ENCODE measurements around the gene THAP4.

Gene THAP4

DNA sequence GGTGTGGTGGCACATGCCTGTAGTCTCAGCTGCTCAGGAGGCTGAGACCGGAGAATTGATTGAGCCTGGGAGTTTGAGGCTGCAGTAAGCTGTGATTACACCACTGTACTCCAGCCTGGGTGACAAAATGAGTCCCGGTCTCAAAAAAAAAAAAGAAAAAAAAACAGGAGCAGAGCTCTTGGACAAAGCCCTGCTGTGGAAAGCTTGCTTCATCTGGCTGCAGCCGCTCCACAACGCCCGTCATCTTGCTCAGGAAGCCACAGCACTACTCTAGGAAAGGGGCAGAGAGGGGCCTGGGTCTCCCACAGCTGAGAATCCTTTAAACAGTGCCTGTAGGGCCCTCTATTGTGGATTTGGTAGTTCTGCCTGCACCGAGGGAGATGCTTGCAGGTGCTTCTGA is 11.5 kb upstream of the THAP4 start:
- Histone ChIP-seq H3K9ac (ENCODE audit: low read length) (no peak overlapping the region), H3K4me2 (ENCODE audit: low read depth, low read length, poor library complexity, severe bottlenecking) (no peak overlapping the region), H3K9me3 (ENCODE audit: insufficient read depth, low read length) (no peaks in the 10 kb centered on the region), H3F3A (ENCODE audit: insufficient read depth) (no peaks in the 10 kb centered on the region), H3K27me3 (ENCODE audit: low read length) (no peaks in the 10 kb centered on the region), H3K9me2 (replicated peaks; ENCODE audit: insufficient read depth, low read length) (no peaks in the 10 kb centered on the region), H3K4me3 (ENCODE audit: insufficient read depth, low read length, poor library complexity, severe bottlenecking) (no peak overlapping the region), H2AFZ (ENCODE audit: low read depth, low read length, severe bottlenecking) (no peak overlapping the region), H3K79me2 (ENCODE audit: insufficient read depth, low read length) (peaks cover 80% of the 10 kb centered on the region), H3K27ac (ENCODE audit: low read depth, low read length) (no peak overlapping the region), H3K36me3 (ENCODE audit: low read length) (no peaks in the 10 kb centered on the region), H4K20me1 (ENCODE audit: low read depth, low read length) (no peaks in the 10 kb centered on the region; the same call in 1 of the 2 replicates)
- TF ChIP-seq, protein P1, sequence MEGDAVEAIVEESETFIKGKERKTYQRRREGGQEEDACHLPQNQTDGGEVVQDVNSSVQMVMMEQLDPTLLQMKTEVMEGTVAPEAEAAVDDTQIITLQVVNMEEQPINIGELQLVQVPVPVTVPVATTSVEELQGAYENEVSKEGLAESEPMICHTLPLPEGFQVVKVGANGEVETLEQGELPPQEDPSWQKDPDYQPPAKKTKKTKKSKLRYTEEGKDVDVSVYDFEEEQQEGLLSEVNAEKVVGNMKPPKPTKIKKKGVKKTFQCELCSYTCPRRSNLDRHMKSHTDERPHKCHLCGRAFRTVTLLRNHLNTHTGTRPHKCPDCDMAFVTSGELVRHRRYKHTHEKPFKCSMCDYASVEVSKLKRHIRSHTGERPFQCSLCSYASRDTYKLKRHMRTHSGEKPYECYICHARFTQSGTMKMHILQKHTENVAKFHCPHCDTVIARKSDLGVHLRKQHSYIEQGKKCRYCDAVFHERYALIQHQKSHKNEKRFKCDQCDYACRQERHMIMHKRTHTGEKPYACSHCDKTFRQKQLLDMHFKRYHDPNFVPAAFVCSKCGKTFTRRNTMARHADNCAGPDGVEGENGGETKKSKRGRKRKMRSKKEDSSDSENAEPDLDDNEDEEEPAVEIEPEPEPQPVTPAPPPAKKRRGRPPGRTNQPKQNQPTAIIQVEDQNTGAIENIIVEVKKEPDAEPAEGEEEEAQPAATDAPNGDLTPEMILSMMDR (IDR thresholded peaks at IDR 0.05; ENCODE audit: insufficient read depth, low read length, poor library complexity, severe bottlenecking), result no peak
- TF ChIP-seq EZH2phosphoT487 (conservative IDR thresholded peaks at IDR 0.05; ENCODE audit: low read length), result no peak

DNA sequence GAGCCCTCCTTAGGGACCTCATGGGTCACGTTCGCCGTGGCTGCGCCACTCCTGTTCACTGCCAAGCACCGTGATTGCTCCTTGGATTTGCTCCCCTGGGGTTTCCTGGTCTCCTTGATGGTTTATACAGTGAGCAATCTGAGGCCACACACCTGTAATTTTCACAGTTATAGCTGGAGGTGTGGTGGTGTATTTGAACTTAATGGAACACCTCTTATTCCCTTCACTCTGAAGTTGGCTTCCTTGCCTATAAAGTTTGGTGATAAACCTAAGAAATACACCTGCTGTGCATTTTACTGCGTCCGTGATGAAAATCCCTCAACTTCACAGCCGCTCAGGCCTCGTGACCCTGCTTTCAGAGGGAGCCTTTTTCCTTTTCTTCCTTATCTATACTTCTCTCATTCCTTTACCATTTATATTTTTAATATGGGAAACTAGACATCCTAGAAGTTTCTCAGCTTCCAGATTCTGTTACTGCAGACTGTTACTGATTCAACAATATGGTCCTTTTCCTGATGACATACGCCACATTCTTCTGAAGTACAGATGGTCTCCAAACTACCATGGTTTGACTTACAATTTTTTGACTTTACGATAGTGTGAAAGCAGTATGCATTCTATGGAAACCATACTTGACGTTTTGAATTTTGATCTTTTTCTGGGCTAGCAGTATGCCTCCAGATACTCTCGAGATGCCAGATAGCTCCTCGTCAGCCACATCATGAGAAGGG is 9.1 kb upstream of the THAP4 start:
- no peak overlapping the region for H3K27ac ChIP-seq (ENCODE audit: low read depth, low read length)
- no peak overlapping the region for H2AFZ ChIP-seq (ENCODE audit: low read depth, low read length, severe bottlenecking)
- H3K9me3 ChIP-seq (ENCODE audit: insufficient read depth, low read length), result no peaks in the 10 kb centered on the region
- H3K79me2 ChIP-seq (ENCODE audit: insufficient read depth, low read length), result peaks cover 95% of the 10 kb centered on the region
- no peaks in the 10 kb centered on the region for H3K9me2 ChIP-seq (replicated peaks; ENCODE audit: insufficient read depth, low read length)
- H3K9ac ChIP-seq (ENCODE audit: low read length), result no peak overlapping the region
- H4K20me1 ChIP-seq (ENCODE audit: low read depth, low read length), result no peaks in the 10 kb centered on the region; the same call in 1 of the 2 replicates
- TF ChIP-seq EZH2phosphoT487 (conservative IDR thresholded peaks at IDR 0.05; ENCODE audit: low read length), result no peak
- TF ChIP-seq, protein P1 (IDR thresholded peaks at IDR 0.05; ENCODE audit: insufficient read depth, low read length, poor library complexity, severe bottlenecking), result no peak
- no peak overlapping the region for H3K4me2 ChIP-seq (ENCODE audit: low read depth, low read length, poor library complexity, severe bottlenecking)
- peaks cover 3% of the 10 kb centered on the region; the same call in 1 of the 2 replicates for H3F3A ChIP-seq (ENCODE audit: insufficient read depth)
- H3K4me3 ChIP-seq (ENCODE audit: insufficient read depth, low read length, poor library complexity, severe bottlenecking), result no peak overlapping the region
- no peaks in the 10 kb centered on the region for H3K36me3 ChIP-seq (ENCODE audit: low read length)
- no peaks in the 10 kb centered on the region for H3K27me3 ChIP-seq (ENCODE audit: low read length)

DNA sequence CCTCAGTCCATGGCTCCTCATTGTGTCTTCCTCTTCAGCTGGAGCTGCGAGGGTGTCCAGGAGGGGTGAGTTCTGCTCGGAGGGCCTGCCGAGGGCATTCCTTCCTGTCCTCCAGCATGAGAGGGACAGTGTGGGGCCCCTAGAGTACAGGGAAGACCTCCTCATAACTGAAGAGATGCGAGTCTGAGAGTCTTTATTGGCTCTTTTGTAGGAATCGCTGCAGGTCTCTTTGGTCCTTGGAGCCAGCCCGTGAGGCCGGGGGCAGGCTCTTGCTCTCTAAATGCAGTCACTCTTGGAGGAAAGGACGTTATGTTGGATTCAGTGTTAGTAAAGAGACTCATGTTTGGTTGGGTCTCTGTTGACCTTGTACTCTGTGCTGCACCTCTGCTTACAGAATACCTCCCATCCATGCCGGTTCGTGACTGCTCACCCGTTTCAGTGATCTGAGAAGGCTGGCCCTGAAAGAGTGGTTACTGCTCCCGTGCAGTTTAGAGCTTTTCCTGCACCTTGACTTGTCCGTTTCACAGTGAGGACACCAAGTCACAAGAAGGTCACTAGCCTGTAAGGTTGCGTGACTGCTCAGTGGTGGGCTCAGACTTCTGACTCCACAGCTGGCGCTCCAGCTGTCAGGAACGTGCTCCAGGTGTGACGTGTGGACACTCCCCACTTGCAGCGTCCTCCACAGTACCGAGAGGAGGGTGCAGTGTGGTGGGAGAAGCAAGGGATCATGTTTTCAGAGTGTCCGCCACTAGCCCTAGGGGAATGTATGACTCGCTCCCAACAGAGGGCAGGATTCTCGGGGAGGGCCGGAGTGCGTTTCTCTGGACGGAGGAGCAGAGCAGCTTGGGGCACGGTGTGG is 8.3 kb upstream of the THAP4 start:
- no peak overlapping the region for H2AFZ ChIP-seq (ENCODE audit: low read depth, low read length, severe bottlenecking)
- H4K20me1 ChIP-seq (ENCODE audit: low read depth, low read length), result no peaks in the 10 kb centered on the region; the same call in 1 of the 2 replicates
- peaks cover 96% of the 10 kb centered on the region for H3K79me2 ChIP-seq (ENCODE audit: insufficient read depth, low read length)

More for the DNA sequence above, 8.3 kb upstream of the THAP4 start:
- no peak overlapping the region for H3K4me3 ChIP-seq (ENCODE audit: insufficient read depth, low read length, poor library complexity, severe bottlenecking)
- H3K27me3 ChIP-seq (ENCODE audit: low read length), result no peaks in the 10 kb centered on the region
- no peak overlapping the region for H3K9ac ChIP-seq (ENCODE audit: low read length)
- no peak overlapping the region for H3K4me2 ChIP-seq (ENCODE audit: low read depth, low read length, poor library complexity, severe bottlenecking)
- H3K9me3 ChIP-seq (ENCODE audit: insufficient read depth, low read length), result no peaks in the 10 kb centered on the region
- no peaks in the 10 kb centered on the region for H3K9me2 ChIP-seq (replicated peaks; ENCODE audit: insufficient read depth, low read length)
- no peak overlapping the region for H3K27ac ChIP-seq (ENCODE audit: low read depth, low read length)
- H3F3A ChIP-seq (ENCODE audit: insufficient read depth), result peaks cover 3% of the 10 kb centered on the region; the same call in 1 of the 2 replicates
- TF ChIP-seq EZH2phosphoT487 (conservative IDR thresholded peaks at IDR 0.05; ENCODE audit: low read length), result no peak
- TF ChIP-seq, protein P1 (IDR thresholded peaks at IDR 0.05; ENCODE audit: insufficient read depth, low read length, poor library complexity, severe bottlenecking), result no peak
- 0 out of 2 replicates have a peak, but pooled peaks cover 2% of the 10 kb centered on the region for H3K36me3 ChIP-seq (ENCODE audit: low read length)

All from SU-DHL-6 (cell line).